Stimulated activated CD4-positive, alpha-beta T cell treated with anti-CD3 and anti-CD28 coated beads, Interleukin-4, amount 100 ng/mL, for 24 hours (primary cell): ENCODE results near the gene CKM.
"Not testable (repeated sequence)": the region's sequence is repeated elsewhere in the genome, so short reads cannot be mapped to it uniquely, and the experiment has no call there.

Experiments
- DNase-seq: peaks from one replicate; pipeline ENCODE4 v3.0.0-alpha.2; 2020

Gene CKM

DNA sequence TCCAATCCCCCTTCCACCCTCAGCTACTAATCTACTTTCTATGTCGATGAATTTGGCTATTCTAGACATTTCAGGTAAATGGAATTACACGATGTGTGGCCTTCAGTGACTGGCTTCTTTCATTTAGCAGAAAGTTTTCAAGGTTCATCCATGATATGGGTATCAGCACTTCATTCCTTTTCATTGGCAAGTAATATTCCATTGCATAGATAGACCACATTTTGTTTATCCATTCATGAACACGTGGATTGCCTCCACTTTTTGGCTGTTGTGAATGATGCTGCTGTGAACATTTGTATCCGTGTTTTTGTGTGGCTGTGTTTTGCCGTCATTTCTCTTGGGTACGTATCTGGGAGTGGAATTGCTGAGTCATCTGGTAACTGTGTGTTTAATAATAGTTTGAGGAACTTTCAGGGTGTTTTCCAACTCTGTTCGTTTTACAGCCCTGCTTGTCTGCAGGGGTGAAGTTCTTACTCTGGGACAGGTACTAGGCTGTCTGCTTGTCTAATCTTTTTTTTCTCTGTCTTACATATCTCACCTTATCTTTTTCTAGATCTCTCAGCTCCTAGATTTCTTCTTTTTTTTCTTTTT lies 39.1 kb downstream of the CKM start:
- DNase-seq: no peak

DNA sequence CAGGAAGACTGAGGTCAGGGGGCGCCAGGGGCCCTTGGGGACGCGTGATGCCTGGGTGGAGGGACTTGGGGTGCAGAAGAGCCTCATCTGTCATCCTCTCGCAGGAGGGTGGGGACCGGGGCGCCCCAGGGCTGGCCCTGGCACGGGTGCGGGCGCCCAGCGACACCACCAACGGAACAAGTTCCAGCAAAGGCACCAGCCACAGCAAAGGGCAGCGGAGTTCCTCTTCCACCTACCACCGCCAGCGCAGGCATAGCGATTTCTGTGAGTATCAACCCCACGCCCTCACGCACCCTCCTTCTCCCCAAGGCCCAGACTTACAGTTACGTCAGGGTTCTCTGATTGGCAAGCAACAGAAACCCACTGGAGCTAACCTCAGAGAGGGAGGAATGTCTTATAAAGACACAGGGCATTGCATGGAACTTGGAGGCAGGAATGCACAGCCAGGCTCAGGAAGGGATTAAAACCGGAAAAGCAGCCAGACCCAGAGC lies 42.2 kb downstream of the CKM start:
- no peak for DNase-seq

DNA sequence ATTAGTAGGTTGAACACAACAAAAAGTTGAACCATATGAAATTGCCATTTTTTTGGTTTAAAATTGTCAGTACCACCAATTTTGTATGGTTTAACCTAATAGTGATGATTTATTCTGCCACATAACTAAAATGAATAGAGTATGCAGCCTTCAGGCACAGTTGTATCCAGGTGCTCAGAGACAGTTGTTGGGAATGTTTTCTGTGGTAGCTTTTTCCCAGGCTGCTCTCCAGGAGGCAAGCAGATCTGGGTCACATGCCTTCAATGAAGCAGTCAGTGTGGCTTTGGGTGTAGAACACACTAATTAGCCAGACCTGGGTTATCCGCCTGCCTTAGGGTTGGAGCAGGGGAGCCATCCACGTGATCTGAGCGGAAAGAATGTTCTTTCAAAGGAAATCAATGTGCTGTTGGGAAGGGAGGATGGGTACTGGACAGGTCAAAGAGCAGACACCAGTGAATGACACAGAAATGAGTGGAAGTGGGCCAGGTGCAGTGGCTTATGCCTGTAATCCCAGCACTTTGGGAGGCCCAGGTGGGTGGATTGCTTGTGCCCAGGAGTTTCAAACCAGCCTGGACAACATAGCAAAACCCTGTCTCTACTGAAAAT lies 43.0 kb downstream of the CKM start:
- no peak for DNase-seq

DNA sequence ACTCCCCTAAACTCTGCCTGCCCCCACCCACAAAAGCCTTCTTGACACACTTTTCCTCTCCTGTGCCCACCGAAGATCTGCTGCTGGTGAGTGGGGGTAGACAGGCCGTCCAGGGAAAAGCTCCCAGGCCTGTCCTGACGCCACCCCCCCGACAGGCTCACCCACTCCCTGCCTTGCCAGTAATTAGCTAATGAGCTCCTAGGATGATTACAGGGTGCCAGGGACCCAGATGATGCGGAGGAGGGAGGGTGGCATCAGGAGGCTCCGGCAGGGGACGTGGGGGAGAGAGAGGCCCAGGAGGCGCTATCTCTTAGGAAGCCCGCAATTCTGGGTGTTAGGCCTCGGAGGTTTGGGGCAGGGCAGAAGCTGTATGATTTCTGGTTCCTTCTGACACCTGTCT lies 44.6 kb downstream of the CKM start:
- DNase-seq: no peak

DNA sequence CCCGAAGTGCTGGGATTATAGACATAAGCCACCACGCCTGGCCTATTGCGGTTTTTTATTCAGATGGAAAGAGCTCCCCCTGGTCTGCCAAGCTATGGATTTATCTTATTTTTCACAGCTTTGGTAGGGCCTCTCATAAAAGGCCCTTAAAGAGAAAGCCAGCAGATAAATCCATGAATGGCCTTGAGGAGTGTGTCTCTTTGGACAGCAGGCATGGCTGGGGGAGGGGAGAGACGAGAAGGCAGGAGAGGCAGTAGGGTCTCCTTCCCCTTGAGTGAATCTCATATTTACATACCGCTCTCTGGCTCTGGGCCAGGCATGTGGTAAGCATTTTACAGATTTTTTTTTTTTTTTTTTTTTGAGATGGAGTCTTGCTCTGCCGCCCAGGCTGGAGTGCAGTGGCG lies 46.4 kb downstream of the CKM start:
- DNase-seq: no peak

DNA sequence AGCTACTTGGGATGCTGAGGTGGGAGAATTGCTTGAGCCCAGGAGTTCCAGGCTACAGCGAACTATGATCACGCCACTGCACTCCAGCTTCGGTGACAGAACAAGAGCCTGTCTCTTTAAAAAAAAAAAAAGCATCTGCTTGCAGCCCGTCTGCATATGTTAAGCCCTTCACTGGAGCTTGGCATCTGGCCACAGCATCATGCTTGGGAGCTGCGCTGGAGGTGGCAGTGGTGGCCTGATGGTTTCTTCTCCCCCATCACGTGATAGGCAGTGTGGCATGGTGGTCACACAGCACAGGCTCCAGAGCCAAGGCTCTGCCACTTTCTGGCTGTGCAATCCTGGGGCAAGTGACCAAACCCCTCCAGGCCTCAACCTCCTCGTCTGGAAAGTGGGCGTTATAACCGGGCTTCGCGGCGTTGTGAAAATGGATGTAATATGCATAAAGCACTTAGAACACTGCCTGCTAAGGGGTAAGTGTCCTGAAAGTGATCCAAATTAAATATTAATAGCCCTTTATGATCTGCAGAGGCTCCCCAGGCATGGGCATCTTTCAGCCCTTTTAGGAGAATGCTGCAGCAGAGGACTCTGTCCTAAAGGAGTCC lies 47.2 kb downstream of the CKM start:
- DNase-seq: no peak

DNA sequence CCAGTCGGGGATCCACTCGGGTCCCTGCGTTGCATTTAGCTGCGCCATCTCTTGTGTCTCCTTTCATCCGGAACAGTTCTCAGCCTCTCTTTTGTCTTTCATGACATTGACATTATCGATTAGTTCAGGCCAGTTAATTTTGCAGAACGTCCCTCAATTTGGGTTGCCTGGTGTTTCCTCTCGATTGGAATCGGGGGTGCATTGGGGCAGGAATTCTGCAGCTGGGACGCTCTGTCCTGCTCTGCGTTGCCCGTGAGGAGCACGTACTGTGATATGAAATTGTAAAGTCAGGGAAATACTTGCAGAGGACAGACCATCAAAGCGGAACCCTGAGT lies 49.2 kb downstream of the CKM start:
- DNase-seq: no peak

DNA sequence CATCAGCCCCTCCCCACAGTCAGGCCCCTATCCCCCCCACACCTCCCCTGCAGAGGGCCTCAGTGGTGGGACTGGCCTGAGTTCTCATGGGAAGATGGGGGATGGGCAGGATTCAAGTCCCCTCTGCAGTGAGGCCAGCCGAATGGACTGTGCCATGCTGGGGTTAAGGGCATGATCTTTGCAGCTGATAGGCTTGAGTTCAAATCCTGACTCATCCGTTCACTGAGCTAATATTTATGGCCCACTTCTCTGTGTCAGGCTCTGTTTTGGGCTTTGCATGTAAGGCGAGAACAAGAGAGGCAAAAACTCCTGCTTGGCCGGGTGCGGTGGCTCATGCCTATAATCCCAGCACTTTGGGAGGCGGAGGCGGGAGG lies 51.0 kb downstream of the CKM start:
- DNase-seq: no peak

DNA sequence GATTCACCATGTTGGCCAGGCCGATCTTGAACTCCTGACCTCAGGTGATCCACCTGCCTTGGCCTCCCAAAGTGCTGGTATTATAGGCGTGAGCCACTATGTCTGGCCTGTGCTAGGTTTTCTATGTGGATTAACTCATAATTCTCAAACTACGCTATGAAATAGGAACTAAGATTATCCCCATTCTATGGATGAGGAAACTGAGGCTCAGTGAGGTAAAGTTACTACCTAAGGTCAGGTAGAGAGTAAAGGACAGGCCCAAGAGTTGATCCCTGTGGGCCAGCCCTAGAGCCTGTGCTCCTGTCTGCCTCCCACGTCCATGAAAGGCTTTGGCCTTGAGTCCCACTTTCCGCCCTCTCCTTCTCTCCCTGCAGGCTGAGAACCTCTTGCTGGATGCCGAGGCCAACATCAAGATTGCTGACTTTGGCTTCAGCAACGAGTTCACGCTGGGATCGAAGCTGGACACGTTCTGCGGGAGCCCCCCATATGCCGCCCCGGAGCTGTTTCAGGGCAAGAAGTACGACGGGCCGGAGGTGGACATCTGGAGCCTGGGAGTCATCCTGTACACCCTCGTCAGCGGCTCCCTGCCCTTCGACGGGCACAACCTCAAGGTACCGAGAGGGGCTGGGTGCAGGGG lies 51.5 kb downstream of the CKM start:
- no peak for DNase-seq

DNA sequence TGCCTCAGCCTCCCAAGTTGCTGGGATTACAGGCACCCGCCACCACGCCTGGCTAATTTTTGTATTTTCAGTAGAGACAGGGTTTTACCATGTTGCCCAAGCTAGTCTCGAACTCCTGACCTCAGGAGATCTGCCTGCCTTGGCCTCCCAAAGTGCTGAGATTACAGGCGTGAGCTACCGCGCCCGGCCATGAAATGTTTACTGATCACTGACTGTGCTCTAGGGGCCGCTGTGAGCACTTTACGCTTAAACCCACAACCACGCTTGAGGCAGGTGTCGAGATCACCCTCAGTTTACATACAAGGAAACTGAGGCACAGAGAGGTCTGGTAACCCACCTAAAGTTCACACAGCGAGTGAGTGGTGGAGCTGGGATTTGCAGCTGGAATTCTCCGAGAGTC lies 52.7 kb downstream of the CKM start:
- not testable (repeated sequence) for DNase-seq

DNA sequence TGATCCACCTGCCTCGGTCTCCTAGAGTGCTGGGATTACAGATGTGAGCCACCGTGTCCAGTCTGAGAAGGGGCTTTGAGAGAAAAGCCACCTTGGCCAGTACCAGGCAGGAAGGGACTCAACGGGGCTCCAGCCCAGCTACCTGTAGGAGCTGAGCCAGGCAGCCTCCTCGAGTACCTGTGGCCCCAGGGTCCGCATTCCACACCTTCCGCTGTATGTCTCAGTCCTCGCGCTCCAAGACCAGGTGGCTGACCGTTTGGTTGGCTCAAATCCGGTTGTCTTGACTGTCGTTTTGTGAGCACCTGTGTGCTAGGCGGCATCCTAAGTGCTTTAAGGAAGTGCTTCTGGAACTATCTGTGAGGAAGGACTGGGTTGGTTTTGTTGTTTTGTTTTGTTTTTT lies 55.4 kb downstream of the CKM start:
- no peak for DNase-seq

DNA sequence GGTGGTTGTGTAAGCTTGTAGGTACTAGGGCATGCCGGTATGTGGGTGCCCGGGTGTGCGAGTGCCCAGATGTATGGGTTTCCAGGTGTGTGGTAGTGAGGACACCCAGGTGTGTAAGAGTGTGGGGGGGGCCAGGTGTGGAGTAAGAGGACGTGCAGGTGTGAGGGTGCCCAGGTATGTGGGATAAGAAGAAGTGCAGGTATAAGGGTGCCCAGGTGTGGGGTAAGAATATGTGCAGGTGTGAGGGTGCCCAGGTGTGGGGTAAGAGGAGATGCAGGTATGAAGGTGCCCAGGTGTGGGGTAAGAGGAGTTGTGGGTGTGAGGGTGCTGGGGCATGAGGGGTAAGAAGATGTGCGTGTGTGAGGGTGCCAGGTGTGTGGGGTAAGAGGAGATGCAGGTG lies 57.3 kb downstream of the CKM start:
- no peak for DNase-seq

DNA sequence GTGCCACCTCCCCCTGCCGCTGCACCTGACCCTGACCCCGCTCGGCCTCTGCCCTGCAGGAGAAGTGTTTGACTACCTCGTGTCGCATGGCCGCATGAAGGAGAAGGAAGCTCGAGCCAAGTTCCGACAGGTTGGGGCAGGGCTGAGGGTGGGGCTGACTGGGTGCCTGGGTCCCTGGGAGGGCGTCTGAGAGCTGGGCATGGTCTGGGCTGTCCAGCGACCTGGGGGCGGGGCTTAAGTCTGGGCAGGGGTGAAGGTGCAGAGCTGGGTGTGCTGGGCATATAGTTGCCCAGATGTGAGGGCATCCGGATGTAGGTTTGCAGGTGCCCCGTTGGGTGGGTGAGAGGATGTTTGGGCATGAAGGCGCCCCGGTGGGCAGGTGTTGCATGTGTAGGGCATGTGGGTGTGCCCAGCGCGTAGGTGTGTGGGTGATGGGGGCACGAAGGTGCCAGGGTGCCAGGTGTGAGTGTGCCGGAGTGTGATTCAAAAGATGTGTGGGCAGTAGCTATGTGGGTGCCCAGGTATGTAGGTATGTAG lies 57.8 kb downstream of the CKM start:
- DNase-seq: no peak

DNA sequence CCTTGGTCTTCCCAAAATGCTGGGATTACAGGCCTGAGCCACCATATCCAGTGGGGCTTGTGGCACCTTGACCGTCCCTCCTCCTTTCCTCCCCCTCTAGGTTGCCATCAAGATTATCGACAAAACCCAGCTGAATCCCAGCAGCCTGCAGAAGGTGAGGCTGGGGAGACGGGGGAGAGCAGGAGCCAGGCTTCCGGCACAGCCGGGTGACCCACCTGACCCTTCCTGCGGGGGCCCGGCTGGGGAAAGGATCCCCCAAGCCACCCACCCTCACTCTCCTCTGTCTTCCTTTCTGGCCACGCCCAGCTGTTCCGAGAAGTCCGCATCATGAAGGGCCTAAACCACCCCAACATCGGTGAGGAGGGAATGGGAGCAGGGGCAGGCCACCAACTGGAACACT lies 59.7 kb downstream of the CKM start:
- no peak for DNase-seq

DNA sequence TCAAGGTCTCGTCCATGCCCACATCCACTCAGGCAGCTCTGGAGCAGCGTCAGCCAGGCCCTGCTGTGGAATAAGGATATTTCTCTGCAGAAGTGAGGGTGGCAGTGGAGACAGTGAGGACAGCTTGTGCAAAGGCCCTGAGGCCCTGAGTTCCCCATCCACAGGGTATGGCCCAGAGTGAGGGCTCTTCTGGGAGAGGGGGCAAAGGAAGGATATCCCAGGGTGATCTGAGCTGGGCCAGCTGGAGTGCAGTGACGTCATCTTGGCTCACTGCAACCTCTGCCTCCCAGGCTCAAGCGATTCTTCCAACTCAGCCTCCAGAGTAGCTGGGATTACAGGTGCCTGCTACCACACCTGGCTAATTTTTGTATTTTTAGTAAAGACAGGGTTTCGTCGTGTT lies 60.1 kb downstream of the CKM start:
- no peak for DNase-seq

DNA sequence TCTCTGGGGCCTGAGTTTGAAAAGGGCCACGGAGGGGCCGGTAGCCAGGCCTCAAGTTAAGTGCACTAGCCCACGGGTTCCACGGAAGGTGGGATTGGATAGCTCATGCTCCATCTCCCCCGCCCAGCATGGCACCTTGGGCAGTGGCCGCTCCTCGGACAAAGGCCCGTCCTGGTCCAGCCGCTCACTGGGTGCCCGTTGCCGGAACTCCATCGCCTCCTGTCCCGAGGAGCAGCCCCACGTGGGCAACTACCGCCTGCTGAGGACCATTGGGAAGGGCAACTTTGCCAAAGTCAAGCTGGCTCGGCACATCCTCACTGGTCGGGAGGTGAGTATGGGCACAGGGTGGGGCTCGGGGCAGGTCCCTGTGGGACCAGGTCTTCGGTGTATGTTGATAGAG lies 63.8 kb downstream of the CKM start:
- no peak for DNase-seq

DNA sequence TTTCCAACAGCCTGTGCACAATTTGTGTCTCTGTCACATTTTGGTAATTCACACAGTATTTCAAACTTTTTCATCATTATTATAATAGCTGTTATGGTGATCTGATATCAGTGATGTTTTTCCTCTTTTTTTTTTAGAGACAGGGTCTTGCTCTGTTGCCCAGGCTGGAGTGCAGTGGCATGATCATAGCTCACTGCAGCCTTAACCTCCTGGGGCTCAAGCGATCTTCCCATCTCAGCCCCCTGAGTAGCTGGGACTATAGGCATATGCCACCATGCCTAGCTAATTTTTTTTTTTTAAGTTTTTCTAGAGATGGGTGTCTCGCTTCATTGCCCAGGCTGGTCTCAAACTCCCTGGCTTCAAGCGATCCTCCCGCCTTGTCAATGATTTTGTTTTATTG lies 65.8 kb downstream of the CKM start:
- DNase-seq: no peak
